PC-9 (cell line): ENCODE data around the gene ARFRP1. TPM values are rescaled to one million over a fixed set of nuclear protein-coding genes. Genes with fewer than 3 reads are reported as not detected.

Source experiments
- BruUV-seq: library from RNA; stranded (reverse); fragments of 400-500 nt; replicated peaks from 2 replicates; lab custom pipeline; 2021; lab: Mats Ljungman, UMichigan
- CTCF ChIA-PET: fragments of 300-600 bp; sonication (Branson Sonifier 250); formaldehyde crosslinking; loops from one replicate; lab custom pipeline; 2022; ENCODE audit warnings: antibody characterized with exemption; lab: Charles Lee
- POLR2A ChIA-PET: fragments of 300-600 bp; sonication (Branson Sonifier 250); formaldehyde crosslinking; loops from one replicate; lab custom pipeline; 2022; ENCODE audit warnings: antibody characterized with exemption; ENCODE audit not compliant: unreplicated experiment; lab: Charles Lee
- DNase-seq, 2 experiments: peaks; one replicate each; pipeline versions ENCODE4 v3.0.0 to v3.0.0-alpha.2; 2015 to 2022; ENCODE audit warnings: mixed read lengths in 1 of 2
- H2AFZ ChIP-seq: fragments of 200-600 bp; sonication (generic); 2 replicates; pipeline ENCODE4 v1.8.1; 2017; ENCODE audit warnings: antibody characterized with exemption
- H3F3A ChIP-seq: fragments of 200-600 bp; sonication (generic); 2 replicates; pipeline ENCODE4 v1.8.1; 2017; ENCODE audit warnings: antibody characterized with exemption, mild to moderate bottlenecking, low read depth; ENCODE audit not compliant: insufficient read depth
- H3K27ac ChIP-seq: fragments of 200-600 bp; sonication (generic); 2 replicates; pipeline ENCODE4 v1.6.1; 2016; ENCODE audit warnings: mixed run types
- H3K27me3 ChIP-seq: fragments of 200-600 bp; sonication (generic); 2 replicates; pipeline ENCODE4 v1.6.1; 2016; ENCODE audit warnings: low read depth, mixed run types; ENCODE audit not compliant: insufficient read depth
- H3K36me3 ChIP-seq: fragments of 200-600 bp; sonication (generic); 2 replicates; pipeline ENCODE4 v1.6.1; 2016; ENCODE audit warnings: low read depth, mixed run types
- H3K4me1 ChIP-seq: fragments of 200-600 bp; sonication (generic); replicated peaks from 2 replicates; pipeline ENCODE4 v1.6.1; 2016; ENCODE audit warnings: mixed run types; ENCODE audit not compliant: insufficient read depth
- H3K4me2 ChIP-seq: fragments of 200-600 bp; sonication (generic); 2 replicates; pipeline ENCODE4 v1.6.1; 2017; ENCODE audit warnings: mixed run types
- H3K4me3 ChIP-seq: fragments of 200-600 bp; sonication (generic); 2 replicates; pipeline ENCODE4 v1.6.1; 2016; ENCODE audit warnings: mixed run types
- H3K79me2 ChIP-seq: fragments of 200-600 bp; sonication (generic); 2 replicates; pipeline ENCODE4 v1.6.1; 2017; ENCODE audit warnings: low read depth, mixed run types
- H3K9me2 ChIP-seq: fragments of 200-600 bp; sonication (generic); 2 replicates; pipeline ENCODE4 v1.8.1; 2017; ENCODE audit warnings: mild to moderate bottlenecking; ENCODE audit not compliant: insufficient read depth
- H3K9me3 ChIP-seq: fragments of 200-600 bp; sonication (generic); 2 replicates; pipeline ENCODE4 v1.8.1; 2016; ENCODE audit warnings: low read depth; ENCODE audit not compliant: insufficient read depth
- H4K20me1 ChIP-seq: fragments of 200-600 bp; sonication (generic); 2 replicates; pipeline ENCODE4 v1.8.1; 2017; ENCODE audit not compliant: insufficient read depth
- EZH2 ChIP-seq: fragments of 200-600 bp; sonication (generic); IDR thresholded peaks from 2 replicates; pipeline ENCODE4 v1.8.0; 2017; ENCODE audit warnings: antibody characterized with exemption, low read depth
- intact Hi-C: fragments of 100-400 bp; cut with micrococcal nuclease; formaldehyde crosslinking; loops from one replicate; pipeline ENCODE4 v1.10.0; 2022; ENCODE audit not compliant: unreplicated experiment
- total RNA-seq: library from RNA; stranded (reverse); gene quantifications from 2 replicates; pipeline ENCODE4 v1.2.3, GENCODE V29; 2021
- TF ChIP-seq, protein P1 (sequence below): fragments of 200-600 bp; sonication (generic); conservative IDR thresholded peaks from 2 replicates; pipeline ENCODE4 v1.6.1; 2017; ENCODE audit warnings: mixed run types, antibody characterized with exemption, mild to moderate bottlenecking, moderate library complexity

The ARFRP1 gene
- total RNA-seq, 1 experiment from 2014 or later, result 59.1 TPM

DNA sequence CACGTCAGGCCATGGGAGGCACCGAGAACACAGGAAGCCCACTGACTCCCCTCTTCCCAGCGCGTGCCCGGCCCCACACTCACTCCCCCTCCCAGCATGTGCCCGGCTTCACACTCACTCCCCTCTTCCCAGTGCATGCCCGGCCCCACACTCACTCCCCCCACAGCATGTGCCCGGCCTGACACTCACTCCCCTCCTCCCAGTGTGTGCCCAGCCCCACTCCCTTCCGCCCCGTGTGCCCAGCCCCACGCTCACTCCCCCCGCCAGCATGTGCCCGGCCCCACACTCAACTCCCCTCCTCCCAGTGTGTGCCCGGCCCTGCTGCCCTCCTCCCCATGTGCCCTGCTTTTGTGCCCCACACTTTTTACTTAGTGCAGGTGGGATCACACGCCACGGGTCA, 39.9 kb downstream of the ARFRP1 start:
- Histone ChIP-seq H3F3A (no peaks in the 10 kb centered on the region), H2AFZ (no peak overlapping the region), H3K9me3 (no peaks in the 10 kb centered on the region), H3K9me2 (no peaks in the 10 kb centered on the region), H3K4me3 (no peak overlapping the region), H3K4me1 (no peaks in the 10 kb centered on the region), H3K79me2 (no peaks in the 10 kb centered on the region), H3K36me3 (peaks cover 12% of the 10 kb centered on the region; the same call in 1 of the 2 replicates), H4K20me1 (no peaks in the 10 kb centered on the region), H3K27ac (no peak overlapping the region), H3K27me3 (no peaks in the 10 kb centered on the region), H3K4me2 (no peak overlapping the region)
- BruUV-seq, result no TSS peak
- no peak for TF ChIP-seq EZH2
- TF ChIP-seq, protein P1, sequence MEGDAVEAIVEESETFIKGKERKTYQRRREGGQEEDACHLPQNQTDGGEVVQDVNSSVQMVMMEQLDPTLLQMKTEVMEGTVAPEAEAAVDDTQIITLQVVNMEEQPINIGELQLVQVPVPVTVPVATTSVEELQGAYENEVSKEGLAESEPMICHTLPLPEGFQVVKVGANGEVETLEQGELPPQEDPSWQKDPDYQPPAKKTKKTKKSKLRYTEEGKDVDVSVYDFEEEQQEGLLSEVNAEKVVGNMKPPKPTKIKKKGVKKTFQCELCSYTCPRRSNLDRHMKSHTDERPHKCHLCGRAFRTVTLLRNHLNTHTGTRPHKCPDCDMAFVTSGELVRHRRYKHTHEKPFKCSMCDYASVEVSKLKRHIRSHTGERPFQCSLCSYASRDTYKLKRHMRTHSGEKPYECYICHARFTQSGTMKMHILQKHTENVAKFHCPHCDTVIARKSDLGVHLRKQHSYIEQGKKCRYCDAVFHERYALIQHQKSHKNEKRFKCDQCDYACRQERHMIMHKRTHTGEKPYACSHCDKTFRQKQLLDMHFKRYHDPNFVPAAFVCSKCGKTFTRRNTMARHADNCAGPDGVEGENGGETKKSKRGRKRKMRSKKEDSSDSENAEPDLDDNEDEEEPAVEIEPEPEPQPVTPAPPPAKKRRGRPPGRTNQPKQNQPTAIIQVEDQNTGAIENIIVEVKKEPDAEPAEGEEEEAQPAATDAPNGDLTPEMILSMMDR, result no peak
- ChIA-PET CTCF (no interaction called here), POLR2A (no interaction called here)
- no peak for DNase-seq
- intact Hi-C loops, result no loop called here

DNA sequence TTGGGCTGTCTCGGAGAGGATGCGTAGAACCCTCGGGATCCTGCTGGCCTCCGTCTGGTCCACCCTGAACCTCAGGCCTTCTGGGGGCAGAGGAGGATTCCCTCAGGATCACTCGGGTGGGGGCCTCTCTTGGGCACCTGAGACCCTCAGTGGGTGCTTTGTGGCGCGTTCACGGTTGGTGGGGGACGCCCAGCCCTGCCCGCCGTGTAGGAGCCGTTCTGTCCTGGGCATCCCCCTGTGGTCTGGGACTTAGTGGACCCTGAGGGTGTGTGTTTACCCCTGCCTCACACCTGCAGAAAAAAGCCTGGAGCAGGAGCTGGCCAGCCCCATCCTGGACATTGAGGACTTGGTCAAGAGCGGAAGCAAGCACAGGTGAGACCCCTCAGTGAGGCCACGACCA, 42.1 kb downstream of the ARFRP1 start:
- Histone ChIP-seq H2AFZ (no peak overlapping the region), H3K9me2 (no peaks in the 10 kb centered on the region), H3K4me2 (no peak overlapping the region), H3K27ac (no peak overlapping the region), H3K4me1 (no peaks in the 10 kb centered on the region), H3K79me2 (0 out of 2 replicates have a peak, but pooled peaks cover 4% of the 10 kb centered on the region), H3K27me3 (no peaks in the 10 kb centered on the region), H3F3A (no peaks in the 10 kb centered on the region), H3K4me3 (no peak overlapping the region), H3K9me3 (no peaks in the 10 kb centered on the region), H3K36me3 (peaks cover 20% of the 10 kb centered on the region), H4K20me1 (no peaks in the 10 kb centered on the region)
- intact Hi-C loops, result no loop called here
- CTCF ChIA-PET, result no interaction called here
- TF ChIP-seq EZH2, result no peak
- TF ChIP-seq, protein P1, result no peak
- POLR2A ChIA-PET, result no interaction called here
- no peak for DNase-seq
- BruUV-seq, result no TSS peak

DNA sequence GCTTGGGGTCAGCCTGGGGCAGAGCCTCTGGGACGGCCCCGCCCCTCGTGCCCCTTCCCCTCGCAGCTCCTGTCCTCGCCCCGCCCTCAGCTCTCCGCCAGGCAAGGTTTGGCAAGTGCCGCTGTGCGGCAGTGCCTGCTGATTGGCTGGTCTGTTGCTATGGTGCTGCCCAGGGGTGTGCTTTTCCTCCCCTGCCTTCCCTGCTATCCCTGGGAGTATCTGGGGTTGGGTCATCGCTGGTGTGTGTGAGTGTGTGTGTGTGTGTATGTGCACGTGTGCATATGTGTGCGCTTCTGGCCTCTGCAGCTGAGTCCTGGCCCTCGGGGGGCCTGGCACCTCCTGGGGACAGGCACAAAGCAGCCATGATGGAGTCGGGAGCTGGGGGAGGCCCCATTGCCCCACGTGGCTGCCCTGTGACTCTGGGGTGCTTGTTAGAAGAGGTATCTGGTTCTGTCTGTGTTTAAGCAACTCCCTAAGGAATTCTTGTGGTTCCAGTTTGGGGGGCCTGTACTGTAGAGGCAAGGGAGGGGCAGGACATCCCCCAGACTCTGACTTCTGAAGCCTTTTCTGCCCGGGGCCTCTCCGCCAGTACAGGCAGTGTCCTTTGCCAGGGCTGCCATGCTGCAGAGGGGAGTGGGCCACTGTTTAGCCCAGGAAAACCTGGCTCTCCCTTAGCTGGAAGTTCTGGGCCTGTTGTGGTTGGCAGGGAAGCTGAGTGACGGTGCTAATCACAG, 42.7 kb downstream of the ARFRP1 start:
- H3F3A ChIP-seq, result no peaks in the 10 kb centered on the region
- H3K27me3 ChIP-seq, result no peaks in the 10 kb centered on the region
- H3K4me3 ChIP-seq, result no peak overlapping the region
- H3K36me3 ChIP-seq, result peaks cover 20% of the 10 kb centered on the region
- no peak for TF ChIP-seq EZH2
- TF ChIP-seq, protein P1, result no peak
- ChIA-PET POLR2A (no interaction called here), CTCF (no interaction called here)
- no peaks in the 10 kb centered on the region for H3K4me1 ChIP-seq
- no peak overlapping the region for H3K4me2 ChIP-seq
- intact Hi-C loops, result no loop called here
- peaks cover 10% of the 10 kb centered on the region for H3K79me2 ChIP-seq
- H3K9me2 ChIP-seq, result no peaks in the 10 kb centered on the region
- no peak overlapping the region for H3K27ac ChIP-seq
- no TSS peak for BruUV-seq
- DNase-seq, result no peak
- no peak overlapping the region for H2AFZ ChIP-seq
- no peaks in the 10 kb centered on the region for H4K20me1 ChIP-seq
- H3K9me3 ChIP-seq, result no peaks in the 10 kb centered on the region
